IMR-90 (cell line): ENCODE data around the gene CAPZA2. TPM values are rescaled to one million over a fixed set of nuclear protein-coding genes. Genes with fewer than 3 reads are reported as not detected.
"Not testable (repeated sequence)": the region's sequence is repeated elsewhere in the genome, so short reads cannot be mapped to it uniquely, and the experiment has no call there.

Source experiments
- ATAC-seq: fragments of 200-7000 bp; cut with Tn5 transposase; 2 replicates; pipeline ENCODE4 v1.9.1; 2020; ENCODE audit warnings: low read depth, mild to moderate bottlenecking, moderate library complexity
- BruUV-seq: library from RNA; stranded (reverse); fragments of 400-500 nt; replicated peaks from 2 replicates; lab custom pipeline; 2021; lab: Mats Ljungman, UMichigan
- CTCF ChIA-PET: fragments of 300-600 bp; formaldehyde crosslinking; extraction: SDS; loops from one replicate; lab custom pipeline; 2021; ENCODE audit warnings: antibody characterized with exemption; lab: Yijun Ruan, JAX
- POLR2A ChIA-PET: fragments of 300-600 bp; sonication (Branson Sonifier 250); formaldehyde crosslinking; loops from one replicate; lab custom pipeline; 2022; ENCODE audit warnings: antibody characterized with exemption; ENCODE audit not compliant: unreplicated experiment; lab: Charles Lee
- DNase-seq: peaks from one replicate; pipeline ENCODE4 v3.0.0; 2013
- H2AFZ ChIP-seq: replicated peaks from 2 replicates; pipeline ENCODE3; 2013; ENCODE audit warnings: low read length, mild to moderate bottlenecking; ENCODE audit not compliant: poor library complexity
- H2AK5ac ChIP-seq: 2 replicates; pipeline ENCODE4 v1.6.1; 2013; ENCODE audit warnings: low read depth, low read length, inconsistent platforms
- H2AK9ac ChIP-seq: replicated peaks from 2 replicates; pipeline ENCODE3; 2013; ENCODE audit warnings: mild to moderate bottlenecking, low read depth, low read length, moderate library complexity; ENCODE audit not compliant: poor library complexity
- H2BK120ac ChIP-seq: 2 replicates; pipeline ENCODE4 v1.6.1; 2013; ENCODE audit warnings: low read depth, low read length, inconsistent platforms
- H2BK15ac ChIP-seq: 3 replicates; pipeline ENCODE4 v1.6.1; 2013; ENCODE audit warnings: low read depth, low read length, inconsistent platforms
- H2BK20ac ChIP-seq: 2 replicates; pipeline ENCODE4 v1.6.1; 2013; ENCODE audit warnings: low read depth, mild to moderate bottlenecking, inconsistent platforms, low read length, moderate library complexity
- H2BK5ac ChIP-seq: 2 replicates; pipeline ENCODE4 v1.6.1; 2013; ENCODE audit warnings: mild to moderate bottlenecking, low read depth, low read length, inconsistent platforms; ENCODE audit not compliant: poor library complexity, severe bottlenecking
- H3K14ac ChIP-seq: replicated peaks from 2 replicates; pipeline ENCODE4 v1.6.1; 2013; ENCODE audit warnings: low read depth, low read length, inconsistent platforms
- H3K18ac ChIP-seq: 2 replicates; pipeline ENCODE4 v1.6.1; 2013; ENCODE audit warnings: low read depth, low read length, control low read depth
- H3K23ac ChIP-seq: 2 replicates; pipeline ENCODE4 v1.6.1; 2013; ENCODE audit warnings: low read depth, low read length, inconsistent platforms
- H3K27ac ChIP-seq: 2 replicates; pipeline ENCODE4 v1.5.1; 2013; ENCODE audit warnings: mild to moderate bottlenecking, control low read depth, low read length; ENCODE audit not compliant: insufficient read depth
- H3K27me3 ChIP-seq: 2 replicates; pipeline ENCODE4 v1.6.1; 2013; ENCODE audit warnings: low read length; ENCODE audit not compliant: control insufficient read depth, insufficient read depth
- H3K36me3 ChIP-seq: 2 replicates; pipeline ENCODE4 v1.6.1; 2013; ENCODE audit warnings: low read length, mixed read lengths; ENCODE audit not compliant: control insufficient read depth, insufficient read depth
- H3K4ac ChIP-seq: 2 replicates; pipeline ENCODE4 v1.6.1; 2013; ENCODE audit warnings: low read depth, low read length, inconsistent platforms
- H3K4me1 ChIP-seq: 2 replicates; pipeline ENCODE4 v1.6.1; 2013; ENCODE audit warnings: low read length, mixed read lengths; ENCODE audit not compliant: control insufficient read depth, insufficient read depth
- H3K4me2 ChIP-seq: 2 replicates; pipeline ENCODE4 v1.6.1; 2013; ENCODE audit warnings: low read depth, mild to moderate bottlenecking, control low read depth, low read length, moderate library complexity
- H3K4me3 ChIP-seq: 2 replicates; pipeline ENCODE4 v1.5.1; 2013; ENCODE audit warnings: low read depth, mild to moderate bottlenecking, control low read depth, low read length, moderate library complexity; ENCODE audit not compliant: insufficient read depth
- H3K56ac ChIP-seq: 2 replicates; pipeline ENCODE4 v1.6.1; 2013; ENCODE audit warnings: low read length, inconsistent platforms; ENCODE audit not compliant: insufficient read depth; ENCODE audit errors: extremely low read depth
- H3K79me1 ChIP-seq, 2 experiments: 2 replicates each; pipeline ENCODE4 v1.6.1; 2013; ENCODE audit warnings: low read length in 2 of 2, inconsistent platforms in 1 of 2, low read depth in 1 of 2
- H3K9ac ChIP-seq: 2 replicates; pipeline ENCODE4 v1.6.1; 2013; ENCODE audit warnings: low read depth, low read length, control low read depth
- H3K9me1 ChIP-seq: 2 replicates; pipeline ENCODE4 v1.6.1; 2013; ENCODE audit warnings: low read length, inconsistent platforms; ENCODE audit not compliant: insufficient read depth
- H3K9me3 ChIP-seq: 2 replicates; pipeline ENCODE4 v1.6.1; 2013; ENCODE audit warnings: low read length; ENCODE audit not compliant: control insufficient read depth, insufficient read depth
- H4K20me1 ChIP-seq: 2 replicates; pipeline ENCODE4 v1.6.1; 2013; ENCODE audit warnings: low read length, inconsistent platforms; ENCODE audit not compliant: insufficient read depth
- H4K5ac ChIP-seq: 2 replicates; pipeline ENCODE4 v1.6.1; 2013; ENCODE audit warnings: mild to moderate bottlenecking, low read depth, low read length, control low read depth
- H4K8ac ChIP-seq, 2 experiments: 2 replicates each; pipeline ENCODE4 v1.6.1; 2013; ENCODE audit warnings: low read depth in 2 of 2, low read length in 2 of 2, control low read depth in 1 of 2, inconsistent platforms in 1 of 2
- H4K91ac ChIP-seq: 2 replicates; pipeline ENCODE4 v1.6.1; 2013; ENCODE audit warnings: low read depth, low read length, inconsistent platforms; ENCODE audit not compliant: insufficient read depth
- dilution Hi-C: fragments of 300-500 bp; cut with HindIII; formaldehyde crosslinking; loops from one replicate; pipeline ENCODE4 v1.14.3; 2018; ENCODE audit warnings: low sequenced_read_pairs; ENCODE audit not compliant: unreplicated experiment
- in situ Hi-C: fragments of 300-500 bp; cut with MboI; formaldehyde crosslinking; loops from 3 replicates; pipeline ENCODE4 v1.14.3; 2019; ENCODE audit warnings: low sequenced_read_pairs, inconsistent platforms, mixed read lengths
- intact Hi-C: fragments of 100-400 bp; cut with micrococcal nuclease; formaldehyde crosslinking; loops from 2 replicates; pipeline ENCODE4 v1.10.0; 2022
- microRNA-seq, 2 experiments: library from miRNA; stranded (forward) in 1 of 2; unstranded in 1 of 2; fragments of 10-50 nt in 1 of 2; fragments of <30 nt in 1 of 2; gene quantifications in 1 of 2; microRNA quantifications in 1 of 2; one replicate each; pipeline versions ENCODE3 to v1.1.0; 2013 to 2020; ENCODE audit not compliant: insufficient read depth in 1 of 2, insufficient read length in 1 of 2, unreplicated experiment in 1 of 2
- polyA plus RNA-seq, 3 experiments: library from polyadenylated mRNA; depleted of rRNA; stranded (reverse); fragments of >200 nt; gene quantifications; 2 replicates each; pipeline ENCODE4 v1.2.3, GENCODE V29; 2012; ENCODE audit warnings: low replicate concordance in 1 of 3
- small RNA-seq, 5 experiments: library from RNA; depleted of rRNA; stranded (forward); fragments of <200 nt; gene quantifications; one replicate each; pipeline ENCODE3, GENCODE V24; 2012
- total RNA-seq: library from RNA; depleted of rRNA; stranded (reverse); fragments of >200 nt; gene quantifications from 2 replicates; pipeline ENCODE4 v1.2.3, GENCODE V29; 2012; rRNA removed

CAPZA2 gene
- total and polyA plus RNA-seq, 2 of the 4 experiments (the other 2 are of a cell fraction), result 66.6 to 133 TPM

DNA sequence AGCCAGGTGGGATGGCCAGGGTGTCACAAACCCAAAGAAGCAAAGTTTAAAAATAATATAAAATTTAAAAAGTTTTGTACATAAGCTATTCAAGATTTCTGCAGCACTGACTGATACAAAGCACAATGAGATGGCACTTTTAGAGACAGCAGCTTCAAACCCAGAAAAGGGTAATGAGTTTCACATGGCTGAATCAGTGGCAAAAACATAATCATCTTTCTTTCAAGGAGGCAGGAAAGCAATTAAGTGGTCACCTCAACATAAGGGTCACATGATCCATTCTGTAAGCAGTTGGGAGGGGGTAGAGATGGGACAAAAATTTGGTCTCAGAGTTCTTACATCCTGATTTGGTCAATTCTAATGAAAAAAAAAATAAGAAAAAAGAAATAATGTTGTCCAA lies 108.8 kb downstream of the CAPZA2 start:
- H3K9me3 ChIP-seq, H2AK5ac ChIP-seq, BruUV-seq, DNase-seq, H4K8ac ChIP-seq, H3K56ac ChIP-seq, H3K18ac ChIP-seq, in situ Hi-C loops, H4K20me1 ChIP-seq, H2BK120ac ChIP-seq, H3K4me1 ChIP-seq, H2AK9ac ChIP-seq, ATAC-seq, H2BK5ac ChIP-seq, H2BK20ac ChIP-seq, H3K36me3 ChIP-seq, H4K91ac ChIP-seq, dilution Hi-C loops, H3K27ac ChIP-seq, H2BK15ac ChIP-seq, H3K9me1 ChIP-seq, H3K27me3 ChIP-seq, H4K5ac ChIP-seq, H3K14ac ChIP-seq, H3K4ac ChIP-seq, H3K4me2 ChIP-seq, POLR2A ChIA-PET, H3K9ac ChIP-seq, intact Hi-C loops, H3K4me3 ChIP-seq, H2AFZ ChIP-seq: not testable (repeated sequence)
- CTCF ChIA-PET, result interaction anchor here (0.7 to 1.1 kb wide), 3 partner anchors 48 to 306 kb away, joined by 3 to 8 read pairs (median 3); no protein-coding TSS in a partner anchor
- H3K23ac ChIP-seq, result peak overlapping the region; percentile 18; the same call in 1 of the 2 replicates
- H3K79me1 ChIP-seq, result peaks cover 28 to 49% of the 10 kb centered on the region in 2 experiments

Small RNAs within 50 kb of the gene (microRNA-seq; reads per million reads assigned to microRNA genes)
- gene RF00019 (ENCODE audit: insufficient read depth, insufficient read length) (not detected), gene RF02179 (ENCODE audit: insufficient read depth, insufficient read length) (not detected), gene RF02180 (ENCODE audit: insufficient read depth, insufficient read length) (not detected), gene RF02188 (ENCODE audit: insufficient read depth, insufficient read length) (not detected), gene RNA5SP239 (ENCODE audit: insufficient read depth, insufficient read length) (not detected)

Small RNAs within 50 kb of the gene (small RNA-seq; reads per million reads assigned to genes)
- 0 reads per million in 5 experiments for gene RF00019
- 0 reads per million in 5 experiments for gene RF02179
- 0 reads per million in 5 experiments for gene RF02180
- gene RF02188, result 0 reads per million in 5 experiments
- 0 reads per million in 5 experiments for gene RNA5SP239

Other genes with a start within 250 kb of the CAPZA2 start
- gene MET, start 190.4 kb upstream of the CAPZA2 start, total RNA-seq, result 68.0 and 84.6 TPM in 2 replicates
- gene MET, start 190.4 kb upstream of the CAPZA2 start, polyA plus RNA-seq (2012; rRNA removed), result 14.5 and 15.0 TPM in 2 replicates
- gene ST7, start 90.9 kb downstream of the CAPZA2 start, total RNA-seq, result 25.3 and 26.0 TPM in 2 replicates
- 17.8 and 18.6 TPM in 2 replicates for gene ST7, start 90.9 kb downstream of the CAPZA2 start, polyA plus RNA-seq (2012; rRNA removed)